Cardiac atrium fibroblast (primary cell): ENCODE measurements around the gene NOX4. TPM values are rescaled to one million over a fixed set of nuclear protein-coding genes. Genes with fewer than 3 reads are reported as not detected.

Source experiments
- total RNA-seq: library from RNA; depleted of rRNA; stranded (reverse); fragments of >200 nt; gene quantifications from 2 replicates; pipeline ENCODE4 v1.2.3, GENCODE V29; 2015

The NOX4 gene
- 0.97 TPM in 1 of 2 replicates, not detected in the other for total RNA-seq

DNA sequence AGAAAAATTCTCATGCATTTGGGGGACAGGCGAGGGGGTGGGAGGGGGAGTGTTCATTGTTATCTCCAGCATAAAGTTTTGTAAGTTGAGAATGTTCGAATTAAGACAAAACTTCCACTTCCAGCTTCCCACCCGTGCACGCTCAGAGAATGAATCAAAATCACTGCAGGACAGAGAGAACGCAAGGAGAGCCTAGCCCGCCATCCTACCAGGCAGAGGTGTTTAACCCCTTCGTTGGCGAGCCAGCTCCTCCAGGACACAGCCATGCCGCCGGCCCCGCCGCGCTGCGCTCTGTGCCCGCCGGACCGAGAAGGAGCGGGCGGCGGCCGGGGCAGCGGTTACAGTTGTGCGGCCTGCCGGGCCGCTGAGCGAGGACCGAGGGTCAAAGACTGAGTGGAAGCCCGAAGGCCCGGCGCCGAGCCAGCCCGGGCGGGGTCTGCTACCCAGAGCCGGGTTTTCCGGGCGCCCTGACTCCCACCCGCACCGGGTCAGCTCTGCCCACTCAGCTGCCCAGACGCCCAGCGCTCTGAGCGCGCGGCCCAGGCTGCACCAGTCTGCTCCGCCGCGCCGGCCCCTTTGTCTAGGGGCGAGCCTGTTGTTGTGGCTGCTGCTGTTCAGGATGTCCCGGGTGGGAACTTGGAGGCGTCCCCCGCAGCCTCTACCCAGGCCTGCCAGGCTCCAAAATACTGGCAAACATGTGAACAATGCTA lies at the start of gene NOX4:
Gene NOX4, minus strand, starts transcription at position 395 of the 710 bp plus-strand sequence. Its CDS starts 129 bp downstream, at position 266.

Other genes starting within 250 kb of the NOX4 start
- gene TRIM77, start 218.9 kb upstream of the NOX4 start, total RNA-seq, result not detected in 2 replicates